Lower leg skin (tissue), 3 donors: ENCODE data around the gene VTI1A.

Experiments used
- CTCF ChIP-seq, 3 donors: fragments of 450-650 bp; IDR thresholded peaks; one replicate each; pipeline ENCODE4 v1.5.1; 2016; ENCODE audit warnings: antibody characterized with exemption in 3 of 3, mild to moderate bottlenecking in 3 of 3, moderate library complexity in 2 of 3
- POLR2A ChIP-seq, 2 donors: fragments of 450-650 bp; IDR thresholded peaks; one replicate each; pipeline ENCODE4 v1.6.1; 2016 to 2017; ENCODE audit warnings: antibody characterized with exemption in 2 of 2, mild to moderate bottlenecking in 1 of 2, moderate library complexity in 1 of 2

- TF ChIP-seq CTCF (IDR thresholded peaks at IDR 0.05) (no peak), POLR2A (IDR thresholded peaks at IDR 0.05) (no peak)
Observed at GRCh38 chr10:112759496-112759895, 312.5 kb downstream of the VTI1A start.
